Astrocyte (in vitro differentiated cells and primary cell): ENCODE results near the gene F8.
"Not testable (repeated sequence)": the region's sequence is repeated elsewhere in the genome, so short reads cannot be mapped to it uniquely, and the experiment has no call there.

Experiments used
- EZH2 ChIP-seq: IDR thresholded peaks from 2 replicates; pipeline ENCODE4 v1.6.1; 2012; ENCODE audit warnings: mild to moderate bottlenecking, low read length, inconsistent platforms; ENCODE audit not compliant: insufficient read depth
- TF ChIP-seq, protein P1 (sequence below): IDR thresholded peaks from 2 replicates; pipeline ENCODE4 v1.5.1; 2011; ENCODE audit warnings: low read depth, mild to moderate bottlenecking, inconsistent platforms, low read length, moderate library complexity; ENCODE audit not compliant: insufficient read depth

- TF ChIP-seq, protein P1, sequence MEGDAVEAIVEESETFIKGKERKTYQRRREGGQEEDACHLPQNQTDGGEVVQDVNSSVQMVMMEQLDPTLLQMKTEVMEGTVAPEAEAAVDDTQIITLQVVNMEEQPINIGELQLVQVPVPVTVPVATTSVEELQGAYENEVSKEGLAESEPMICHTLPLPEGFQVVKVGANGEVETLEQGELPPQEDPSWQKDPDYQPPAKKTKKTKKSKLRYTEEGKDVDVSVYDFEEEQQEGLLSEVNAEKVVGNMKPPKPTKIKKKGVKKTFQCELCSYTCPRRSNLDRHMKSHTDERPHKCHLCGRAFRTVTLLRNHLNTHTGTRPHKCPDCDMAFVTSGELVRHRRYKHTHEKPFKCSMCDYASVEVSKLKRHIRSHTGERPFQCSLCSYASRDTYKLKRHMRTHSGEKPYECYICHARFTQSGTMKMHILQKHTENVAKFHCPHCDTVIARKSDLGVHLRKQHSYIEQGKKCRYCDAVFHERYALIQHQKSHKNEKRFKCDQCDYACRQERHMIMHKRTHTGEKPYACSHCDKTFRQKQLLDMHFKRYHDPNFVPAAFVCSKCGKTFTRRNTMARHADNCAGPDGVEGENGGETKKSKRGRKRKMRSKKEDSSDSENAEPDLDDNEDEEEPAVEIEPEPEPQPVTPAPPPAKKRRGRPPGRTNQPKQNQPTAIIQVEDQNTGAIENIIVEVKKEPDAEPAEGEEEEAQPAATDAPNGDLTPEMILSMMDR: not testable (repeated sequence)
- TF ChIP-seq EZH2: not testable (repeated sequence)
Observed at GRCh38 chrX:155006379-155006778, 16.1 kb downstream of the F8 start.
